Stomach (tissue), 4 donors: ENCODE results near the gene CIB1.

Experiments
- POLR2AphosphoS5 ChIP-seq, 3 donors: sonication (generic); formaldehyde crosslinking; IDR thresholded peaks; one replicate each; pipeline ENCODE4 v1.6.1; 2016; ENCODE audit warnings: antibody characterized with exemption in 3 of 3
- TF ChIP-seq, protein P1 (sequence below), 7 experiments: fragments of 450-650 bp in 4 of 7; fragments of 200-600 bp in 3 of 7; sonication (generic) in 3 of 7; IDR thresholded peaks; one replicate each; pipeline ENCODE4 v1.5.1; 2016 to 2019; ENCODE audit warnings: antibody characterized with exemption in 7 of 7, control low read depth in 2 of 7, mild to moderate bottlenecking in 1 of 7

DNA sequence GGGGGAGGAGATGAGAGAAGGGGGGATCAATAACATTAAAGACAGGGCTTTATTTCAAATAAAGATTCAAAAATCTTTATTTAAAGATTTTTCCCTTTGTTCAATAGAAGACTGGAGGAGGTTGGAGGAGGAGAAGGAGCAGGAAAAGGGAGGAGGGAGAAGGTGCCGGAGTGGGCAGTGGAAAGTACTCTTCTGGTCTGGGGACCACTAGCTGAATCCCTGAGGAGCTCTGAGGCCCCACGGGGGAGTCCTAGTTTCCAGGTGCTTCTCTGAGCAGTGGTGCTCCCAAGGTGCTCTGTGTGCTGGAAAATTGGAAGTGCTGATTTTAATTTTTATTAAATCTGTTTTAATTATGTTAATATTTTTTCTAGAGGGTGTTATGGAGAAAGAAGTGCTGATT, 52.0 kb downstream of the CIB1 start:
- TF ChIP-seq, protein P1, sequence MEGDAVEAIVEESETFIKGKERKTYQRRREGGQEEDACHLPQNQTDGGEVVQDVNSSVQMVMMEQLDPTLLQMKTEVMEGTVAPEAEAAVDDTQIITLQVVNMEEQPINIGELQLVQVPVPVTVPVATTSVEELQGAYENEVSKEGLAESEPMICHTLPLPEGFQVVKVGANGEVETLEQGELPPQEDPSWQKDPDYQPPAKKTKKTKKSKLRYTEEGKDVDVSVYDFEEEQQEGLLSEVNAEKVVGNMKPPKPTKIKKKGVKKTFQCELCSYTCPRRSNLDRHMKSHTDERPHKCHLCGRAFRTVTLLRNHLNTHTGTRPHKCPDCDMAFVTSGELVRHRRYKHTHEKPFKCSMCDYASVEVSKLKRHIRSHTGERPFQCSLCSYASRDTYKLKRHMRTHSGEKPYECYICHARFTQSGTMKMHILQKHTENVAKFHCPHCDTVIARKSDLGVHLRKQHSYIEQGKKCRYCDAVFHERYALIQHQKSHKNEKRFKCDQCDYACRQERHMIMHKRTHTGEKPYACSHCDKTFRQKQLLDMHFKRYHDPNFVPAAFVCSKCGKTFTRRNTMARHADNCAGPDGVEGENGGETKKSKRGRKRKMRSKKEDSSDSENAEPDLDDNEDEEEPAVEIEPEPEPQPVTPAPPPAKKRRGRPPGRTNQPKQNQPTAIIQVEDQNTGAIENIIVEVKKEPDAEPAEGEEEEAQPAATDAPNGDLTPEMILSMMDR (IDR thresholded peaks at IDR 0.05): no peak
- no peak for TF ChIP-seq POLR2AphosphoS5 (IDR thresholded peaks at IDR 0.05)
